Stimulated activated CD4-positive, alpha-beta T cell treated with anti-CD3 and anti-CD28 coated beads, Interleukin-4, amount 100 ng/mL, for 1 hour (primary cell): ENCODE measurements around the gene SP1.
"Not testable (repeated sequence)": the region's sequence is repeated elsewhere in the genome, so short reads cannot be mapped to it uniquely, and the experiment has no call there.

ENCODE experiments used
- DNase-seq: peaks from one replicate; pipeline ENCODE4 v3.0.0-alpha.2; 2020

The SP1 gene

DNA sequence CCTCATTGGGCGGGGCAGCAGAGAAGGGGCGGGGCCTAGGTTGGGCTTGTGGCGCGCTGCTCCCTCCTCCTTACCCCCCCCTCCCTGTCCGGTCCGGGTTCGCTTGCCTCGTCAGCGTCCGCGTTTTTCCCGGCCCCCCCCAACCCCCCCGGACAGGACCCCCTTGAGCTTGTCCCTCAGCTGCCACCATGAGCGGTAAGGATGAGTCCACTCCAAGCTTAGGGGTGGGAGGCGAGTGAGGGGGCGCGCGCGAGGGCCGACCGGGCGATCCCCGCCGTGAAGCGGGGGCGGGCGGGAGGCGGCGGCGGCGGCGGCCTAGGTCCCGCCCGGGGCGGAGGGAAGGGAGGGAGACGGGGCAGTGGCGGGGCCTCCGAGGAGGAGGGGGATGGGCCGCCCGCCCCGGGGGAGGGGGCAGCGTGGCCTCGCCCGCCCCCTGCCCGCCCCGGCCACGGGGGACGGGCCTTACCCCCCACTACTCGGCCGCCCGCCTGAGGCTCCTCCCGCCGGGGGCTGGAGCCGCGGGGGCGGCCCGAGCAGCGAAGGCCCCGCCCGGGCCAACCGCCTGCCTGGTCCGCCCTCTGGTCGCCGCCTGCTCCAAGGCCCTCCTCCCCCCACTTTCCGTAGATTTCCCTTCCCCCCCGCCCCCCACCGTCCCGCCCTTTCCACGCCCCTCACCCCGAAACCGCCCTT lies at the start of gene SP1:
Gene SP1 (plus strand): TSS at position 73 of the 690 bp plus-strand sequence. CDS start 116 bp downstream, at position 189.
- DNase-seq, result peak; percentile 97

DNA sequence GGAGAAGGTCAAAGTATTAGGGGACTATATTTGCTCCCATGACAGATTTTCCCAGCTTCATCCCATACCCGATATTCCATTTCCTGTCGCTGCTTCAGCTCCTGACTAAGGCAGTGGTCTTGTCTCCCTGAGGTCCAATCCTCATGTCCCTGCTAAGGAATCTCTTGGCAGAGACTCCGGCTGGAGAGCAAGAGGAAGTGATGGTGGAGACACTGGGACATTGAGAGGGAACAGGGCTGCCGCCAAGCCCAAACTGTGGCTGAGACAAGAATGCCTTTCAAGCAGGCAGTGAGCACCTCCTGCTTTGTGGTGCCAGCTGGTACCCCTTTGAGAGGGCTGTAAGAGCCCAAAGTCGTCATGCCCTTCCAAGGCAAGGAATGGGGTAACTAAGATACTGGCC lies 49.3 kb upstream of the SP1 start:
- DNase-seq, result no peak

DNA sequence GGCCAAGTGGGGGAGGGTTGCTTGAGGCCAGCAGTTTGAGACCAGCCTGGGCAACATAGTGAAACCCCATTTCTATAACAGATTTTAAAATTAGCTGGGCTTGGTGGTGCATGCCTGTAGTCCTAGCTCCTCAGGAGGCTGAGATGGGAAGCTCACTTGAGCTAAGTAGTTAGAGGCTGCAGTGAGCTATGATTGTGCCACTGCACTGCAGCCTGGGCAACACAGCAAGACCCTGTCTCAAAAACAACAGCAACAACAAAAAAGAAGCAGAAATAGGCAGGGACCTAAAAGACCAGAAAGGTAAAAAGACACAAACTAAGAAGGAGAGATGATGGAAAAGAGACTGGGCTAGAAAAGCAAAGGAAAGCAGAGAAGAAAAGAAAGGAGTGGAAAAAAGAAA lies 47.6 kb upstream of the SP1 start:
- DNase-seq, result not testable (repeated sequence)

DNA sequence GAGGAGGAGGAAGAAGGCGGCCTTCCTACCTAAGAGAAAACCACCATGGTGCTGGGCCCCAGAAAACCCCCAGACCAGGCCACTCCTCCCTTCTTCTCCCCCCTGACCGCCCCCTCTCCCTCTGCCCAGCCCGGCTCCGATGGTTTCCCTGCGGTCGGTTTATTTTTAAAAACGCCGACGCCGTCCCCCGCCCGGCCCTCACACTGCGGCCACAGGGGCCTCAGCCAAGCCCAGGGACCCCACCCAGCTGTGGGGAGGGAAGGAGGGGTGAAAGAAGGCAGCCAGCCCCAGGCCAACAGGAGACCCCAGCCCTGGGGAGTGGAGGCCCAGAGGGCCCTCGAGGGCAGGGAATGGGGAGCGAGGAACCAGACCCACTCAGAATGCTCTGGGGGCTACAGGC lies 47.2 kb upstream of the SP1 start:
- no peak for DNase-seq

DNA sequence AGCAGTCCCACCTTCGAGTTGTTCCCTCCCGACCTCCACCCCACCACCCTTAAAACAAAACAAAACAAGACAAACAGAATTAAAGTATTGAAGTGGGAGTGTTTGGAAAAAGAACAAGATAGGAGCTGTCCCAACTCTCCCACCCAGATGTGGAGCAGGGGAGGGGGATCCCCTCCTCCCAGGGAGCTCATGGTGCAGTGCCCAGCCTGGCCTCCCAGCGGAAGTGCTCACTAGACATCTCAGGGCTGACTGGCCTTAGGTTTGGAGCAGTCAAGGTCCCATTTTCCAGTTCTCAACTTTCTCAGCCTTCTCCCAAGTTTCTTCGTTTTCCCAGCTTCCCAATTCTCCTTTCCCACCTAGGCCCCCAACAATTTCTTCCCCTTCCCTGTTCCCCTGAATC lies 46.7 kb upstream of the SP1 start:
- no peak for DNase-seq

DNA sequence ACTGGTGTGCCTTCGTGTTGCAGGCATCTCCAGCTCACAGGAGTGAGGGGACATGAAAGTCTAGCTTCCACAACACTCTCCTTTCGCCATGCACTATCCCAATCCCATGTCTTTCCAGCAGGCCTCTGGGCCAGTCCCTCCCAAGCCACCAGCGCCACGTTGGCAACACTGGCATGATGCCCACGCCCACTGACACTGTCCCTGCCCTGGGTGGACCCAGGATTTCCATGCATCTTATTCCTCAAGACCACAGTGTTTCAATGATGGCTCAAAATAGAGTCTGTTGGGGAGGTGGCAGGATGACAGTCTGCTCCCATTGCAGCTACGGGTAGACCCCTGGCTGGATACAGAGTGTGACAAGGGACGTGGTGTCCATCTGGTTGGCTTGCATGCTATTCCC lies 46.1 kb upstream of the SP1 start:
- DNase-seq, result no peak

DNA sequence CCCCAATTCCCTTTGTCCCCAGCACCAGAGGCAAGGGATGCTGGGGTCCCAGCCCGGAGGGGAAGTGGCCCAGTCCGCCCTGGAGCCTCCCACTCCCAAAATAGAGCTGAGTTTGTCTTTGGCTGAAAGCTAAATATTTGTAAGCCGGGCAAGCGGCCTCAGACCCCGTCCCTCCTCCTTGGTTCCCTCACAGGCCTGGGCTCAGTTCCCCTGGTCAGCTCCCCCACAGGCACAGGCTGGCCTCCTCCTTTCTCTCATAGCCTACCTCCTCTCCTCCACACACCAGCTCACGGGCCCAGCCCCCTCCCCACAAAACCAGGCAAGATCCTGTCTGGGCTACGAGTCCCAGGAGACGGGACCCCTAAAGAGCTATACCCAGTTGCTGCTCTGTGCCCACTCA lies 45.2 kb upstream of the SP1 start:
- DNase-seq, result no peak

DNA sequence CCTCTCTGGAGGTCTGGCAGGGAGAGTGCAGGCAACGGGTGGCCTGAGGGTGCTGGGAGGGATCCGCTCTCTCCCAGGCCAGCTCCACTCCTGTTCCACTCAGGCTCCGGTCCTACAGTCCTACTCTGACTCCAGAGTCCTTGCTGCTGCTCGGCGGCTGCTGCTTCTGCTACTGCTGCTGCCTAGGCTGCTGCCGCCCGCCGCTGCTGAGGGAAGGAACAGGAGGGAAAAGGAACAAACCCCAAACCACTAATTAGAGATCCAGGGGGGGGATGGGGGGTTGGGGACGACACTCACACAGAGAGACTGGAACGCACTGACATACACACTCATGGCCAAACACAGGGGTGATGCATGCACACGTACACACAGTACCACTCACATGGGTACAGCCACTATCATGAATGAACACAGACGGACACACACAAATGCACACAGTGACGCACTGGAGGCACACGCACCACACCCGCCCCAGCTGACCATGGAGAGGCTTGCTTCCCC lies 43.7 kb upstream of the SP1 start, which contains the start of gene SP7:
Gene SP7 (minus strand): TSS at position 174 of the 501 bp plus-strand sequence. CDS start 708 bp downstream, outside the sequence.
- no peak for DNase-seq

DNA sequence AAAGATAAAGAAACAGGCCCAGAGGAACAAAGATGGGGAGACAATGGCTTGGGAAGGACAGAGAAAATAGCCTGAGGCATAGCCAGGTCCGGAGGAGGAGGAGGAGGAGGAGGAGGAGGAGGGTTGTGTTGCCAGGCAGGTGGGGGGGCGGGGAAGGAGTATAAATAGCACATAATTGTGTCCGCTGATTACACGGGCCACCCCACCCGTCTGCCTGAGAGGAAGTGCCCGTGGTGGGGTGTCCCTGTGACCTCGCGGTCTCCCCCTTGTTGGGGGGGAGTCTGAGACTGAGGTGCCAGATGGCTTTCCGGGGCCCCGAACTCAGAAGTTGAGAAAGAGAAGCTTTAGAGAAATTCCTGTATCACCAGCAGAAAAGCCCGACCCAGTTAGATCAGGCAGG lies 42.0 kb upstream of the SP1 start:
- no peak for DNase-seq

DNA sequence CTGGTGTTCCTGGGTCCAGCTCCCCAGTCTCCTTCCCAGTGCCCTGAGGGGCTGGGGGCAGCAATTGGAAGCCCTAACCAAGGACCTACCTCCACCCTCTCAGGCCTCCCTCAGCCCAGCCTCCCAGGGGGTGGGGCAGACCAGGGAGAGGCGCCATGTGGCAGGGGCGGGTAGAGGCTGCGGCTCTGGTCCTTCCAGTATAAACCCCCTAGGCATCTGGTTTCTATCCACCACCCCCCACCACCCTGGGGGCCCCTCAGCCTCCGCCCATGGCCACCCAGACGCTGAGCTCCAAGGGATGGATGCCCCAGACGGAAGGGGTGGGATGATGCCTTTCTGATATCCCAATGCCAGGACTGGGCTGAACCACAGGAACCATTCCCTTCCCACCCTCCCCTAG lies 41.1 kb upstream of the SP1 start:
- DNase-seq, result no peak

DNA sequence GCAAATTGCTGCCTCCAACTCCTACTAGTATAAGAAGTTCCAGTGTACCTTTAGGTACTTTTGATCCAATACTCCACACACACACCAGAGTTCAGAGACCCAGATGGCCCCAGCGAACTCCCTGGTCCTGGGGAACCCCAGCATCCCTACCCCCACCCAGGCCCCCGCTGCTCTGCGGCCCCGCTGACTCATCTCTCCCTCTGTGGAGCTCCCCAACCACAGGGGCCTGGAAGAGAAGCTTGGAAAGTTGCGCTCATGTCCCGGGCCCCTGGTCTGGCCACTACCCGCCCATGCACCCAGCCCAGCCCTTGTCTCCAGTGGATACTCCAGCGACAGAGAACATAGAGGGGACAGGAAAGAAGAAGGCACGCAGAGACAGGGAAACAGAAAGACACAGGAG lies 39.6 kb upstream of the SP1 start:
- DNase-seq, result no peak

DNA sequence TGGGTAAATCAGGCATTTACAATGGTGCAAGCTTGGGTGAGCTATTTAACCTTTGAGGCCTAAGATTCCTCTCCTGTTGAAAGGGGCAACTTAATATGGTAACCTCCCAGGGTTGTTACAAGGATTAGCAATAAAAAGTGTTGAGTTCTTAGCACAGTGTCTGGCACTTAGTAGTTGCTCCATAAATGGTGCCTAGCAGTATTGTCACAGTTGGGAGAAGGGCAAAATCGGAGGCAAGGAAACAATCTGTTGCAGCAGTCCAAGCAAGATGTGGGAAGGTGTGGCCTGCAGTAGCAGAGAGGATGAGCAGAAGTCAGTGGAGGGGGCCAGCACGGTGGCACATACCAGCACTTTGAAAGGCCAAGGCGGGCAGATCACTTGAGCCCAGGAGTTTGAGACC lies 36.5 kb upstream of the SP1 start:
- DNase-seq, result no peak

DNA sequence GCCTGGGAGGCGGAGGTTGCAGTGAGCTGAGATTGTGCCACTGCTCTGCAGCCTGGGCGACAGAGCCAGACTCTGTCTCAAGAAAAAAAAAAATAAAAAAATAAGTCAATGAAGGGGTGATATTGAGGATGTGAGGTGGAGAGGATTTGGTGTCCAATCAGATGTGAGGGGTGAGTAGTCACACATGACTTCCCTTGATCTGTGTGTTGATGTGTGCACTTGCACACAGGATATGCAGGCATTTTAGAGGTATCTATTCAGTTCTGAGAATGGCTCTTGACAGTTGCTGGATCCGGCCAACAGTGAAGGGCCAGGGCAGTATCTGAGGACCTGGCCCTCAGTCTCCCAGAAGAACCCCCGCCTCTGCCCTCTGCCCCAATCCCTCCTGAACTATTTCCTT lies 36.0 kb upstream of the SP1 start:
- DNase-seq, result no peak

DNA sequence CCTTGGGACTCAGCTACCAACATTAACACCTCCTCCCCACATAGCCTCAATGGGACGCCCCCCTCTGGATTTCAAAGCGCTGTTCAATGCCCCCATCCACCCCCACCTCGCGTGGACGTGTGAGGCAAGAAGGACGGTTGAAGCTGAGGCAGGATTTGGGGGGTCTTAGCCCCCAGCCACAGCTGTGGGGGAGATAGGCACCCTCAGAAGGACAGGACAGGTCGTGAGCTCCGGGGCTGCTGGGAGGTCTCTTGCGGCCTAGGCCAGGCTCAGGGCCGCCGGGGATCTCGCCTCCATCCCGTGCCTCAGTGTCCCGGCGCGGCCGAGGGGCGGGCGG lies 35.5 kb upstream of the SP1 start:
- no peak for DNase-seq

DNA sequence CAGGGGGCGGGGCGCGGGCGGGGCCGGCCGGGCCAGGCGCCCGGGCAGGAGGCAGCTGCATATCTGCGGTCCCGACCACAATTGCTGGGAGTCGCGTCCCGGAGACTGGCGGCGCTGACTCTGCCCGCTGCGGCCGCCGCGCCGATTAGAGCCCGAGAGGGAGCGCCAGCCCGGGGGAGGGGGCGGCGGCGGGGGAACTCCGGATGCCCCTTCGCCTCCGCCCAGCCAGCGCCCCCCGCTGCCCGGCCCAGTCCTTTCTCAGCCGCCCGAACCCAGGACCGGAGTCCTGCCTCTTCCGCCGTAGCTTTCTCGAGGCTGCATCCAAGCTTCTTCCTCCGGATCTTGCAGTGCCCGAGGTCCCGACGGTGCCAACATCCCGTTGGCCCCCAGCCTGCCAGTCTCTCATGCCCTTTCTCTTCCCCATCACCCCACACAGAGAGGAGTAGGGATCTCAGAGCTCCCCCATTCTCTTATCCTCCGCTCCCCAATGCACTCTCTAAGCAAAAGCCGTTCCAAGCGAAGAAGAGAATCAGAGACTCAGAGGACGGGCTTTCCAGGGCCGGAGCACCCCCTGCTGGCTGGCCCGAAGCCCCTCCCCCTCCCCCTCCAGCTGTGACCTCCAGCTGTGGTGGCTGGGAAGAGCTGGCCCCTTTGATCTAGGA lies 35.0 kb upstream of the SP1 start:
- DNase-seq, result peak; percentile 74

DNA sequence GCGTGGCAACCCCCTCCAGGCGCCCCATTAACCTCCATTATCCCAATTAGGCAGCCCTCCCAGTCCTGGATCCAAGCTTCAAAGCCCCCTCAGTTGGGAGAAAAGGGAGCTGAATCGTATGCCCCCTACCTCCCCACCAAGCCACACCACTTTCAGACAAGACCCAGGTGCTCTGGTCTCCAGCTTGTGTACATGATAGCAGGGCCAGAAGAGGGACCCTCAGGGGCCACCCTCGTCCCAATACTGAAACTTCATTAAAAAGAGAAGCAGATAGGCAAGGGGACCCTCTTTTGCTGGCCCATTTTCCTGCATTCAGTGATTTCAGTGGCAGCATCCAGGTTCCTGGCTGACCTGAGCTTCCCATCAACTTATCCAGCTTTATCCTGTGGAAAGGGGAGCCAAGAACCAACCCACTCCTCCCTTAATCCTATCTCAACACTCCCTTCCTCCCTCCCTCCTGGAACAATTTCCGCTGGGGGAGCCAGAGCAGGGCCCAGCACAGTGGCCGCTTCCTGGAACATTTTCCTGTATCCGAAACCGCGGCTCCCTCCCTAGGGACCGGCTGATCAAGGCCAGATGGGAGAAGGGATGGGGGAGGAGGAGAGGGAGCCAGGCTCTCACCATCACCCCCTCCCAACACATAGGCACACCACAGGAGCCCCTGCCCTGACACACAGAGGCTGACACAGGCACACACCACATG lies 34.3 kb upstream of the SP1 start:
- no peak for DNase-seq

DNA sequence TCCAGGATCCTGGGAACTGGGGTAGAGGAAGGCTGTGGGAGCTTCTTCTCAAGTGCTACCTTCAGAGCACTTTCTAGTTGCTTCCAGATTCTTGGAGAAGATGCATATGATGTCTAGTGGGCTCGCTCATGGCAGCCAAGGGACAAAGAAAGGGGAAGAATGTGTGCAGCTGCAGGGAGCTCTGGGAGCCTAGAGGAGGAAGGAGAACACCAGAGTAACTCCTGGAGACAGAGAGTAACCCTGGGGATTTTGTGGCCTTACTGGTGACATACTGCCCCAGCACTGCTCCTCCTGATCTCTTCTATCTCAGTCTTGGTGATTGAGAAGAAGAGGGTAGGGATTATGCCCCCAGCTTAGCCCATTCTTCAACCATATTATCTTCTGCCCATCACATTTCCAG lies 33.5 kb upstream of the SP1 start:
- no peak for DNase-seq

DNA sequence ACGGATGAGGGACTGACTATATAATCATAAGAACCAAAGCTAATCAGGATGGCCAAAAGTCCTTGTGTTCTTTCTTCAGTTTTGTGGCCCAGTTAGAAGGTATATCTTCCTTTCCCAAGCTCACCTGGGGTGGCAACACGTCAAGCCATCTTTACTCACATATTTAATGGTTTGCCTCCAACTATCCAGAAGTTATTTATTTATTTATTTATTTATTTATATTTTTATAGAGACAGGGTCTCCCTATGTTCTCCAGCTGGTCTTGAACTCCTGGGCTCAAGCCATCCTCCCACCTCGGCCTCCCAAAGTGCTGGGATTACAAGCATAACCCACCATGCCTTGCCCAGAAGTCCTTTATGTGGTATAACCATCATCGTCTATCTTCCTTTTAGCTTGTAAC lies 32.1 kb upstream of the SP1 start:
- DNase-seq, result no peak

DNA sequence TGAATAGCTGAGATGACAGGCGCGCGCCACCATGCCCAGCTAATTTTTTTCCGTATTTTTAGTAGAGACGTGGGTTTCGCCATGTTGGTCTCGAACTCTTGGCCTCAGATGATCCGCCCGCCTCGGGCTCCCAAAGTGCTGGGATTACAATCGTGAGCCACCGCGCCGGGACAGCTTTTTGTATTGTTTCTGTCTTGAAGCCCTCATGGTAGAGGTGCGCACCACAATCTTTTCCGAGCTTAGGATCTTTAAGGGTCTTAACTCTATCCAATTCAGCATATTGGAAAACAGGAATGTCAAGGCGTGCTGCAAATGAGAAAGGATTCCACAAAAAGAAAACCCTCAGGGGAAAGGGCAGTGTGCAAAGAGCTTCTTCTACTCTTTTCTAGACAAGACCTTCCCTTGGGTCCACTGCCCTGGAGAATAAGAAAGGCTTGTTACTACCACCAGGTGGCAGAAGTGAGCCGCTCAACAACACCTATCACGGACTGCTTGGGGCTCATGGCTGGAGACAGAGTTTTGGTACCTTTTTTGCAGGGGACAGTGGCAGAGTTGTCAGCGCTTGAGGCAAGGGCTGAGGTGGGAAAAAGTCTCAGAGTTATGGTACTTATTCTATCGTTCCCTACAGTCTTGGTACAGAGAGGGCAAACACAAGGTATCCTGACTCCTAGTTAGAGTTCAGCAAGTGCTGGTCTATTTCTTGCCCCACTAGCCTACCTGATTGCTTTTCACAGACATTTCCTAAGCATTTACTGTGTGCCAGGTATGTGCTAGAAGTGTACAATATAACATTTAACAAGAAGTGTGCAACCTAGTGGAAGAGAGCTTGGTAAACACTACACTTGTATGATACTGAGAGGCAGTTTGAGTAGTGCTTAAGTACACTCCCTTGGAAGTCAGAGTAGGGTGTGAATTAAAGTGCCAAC lies 27.4 kb upstream of the SP1 start:
- peak; percentile 74 for DNase-seq

DNA sequence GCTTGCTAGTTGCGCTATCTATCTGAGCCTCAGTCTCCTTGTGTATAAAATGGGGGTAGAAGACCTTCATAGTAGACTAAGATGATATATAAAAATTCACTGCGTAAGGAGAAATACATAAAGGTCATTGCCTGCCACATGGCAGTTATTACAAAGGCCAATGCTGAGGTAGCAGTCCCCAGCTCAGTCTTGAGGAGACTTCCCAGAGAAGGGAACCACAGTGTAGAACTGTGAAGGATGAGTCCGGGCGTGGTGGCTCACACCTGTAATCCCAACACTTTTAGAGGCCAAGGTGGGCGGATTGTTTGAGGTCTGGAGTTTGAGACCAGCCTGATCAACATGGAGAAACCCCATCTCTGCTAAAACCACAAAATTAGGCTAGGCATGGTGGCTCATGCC lies 26.7 kb upstream of the SP1 start:
- DNase-seq, result no peak

DNA sequence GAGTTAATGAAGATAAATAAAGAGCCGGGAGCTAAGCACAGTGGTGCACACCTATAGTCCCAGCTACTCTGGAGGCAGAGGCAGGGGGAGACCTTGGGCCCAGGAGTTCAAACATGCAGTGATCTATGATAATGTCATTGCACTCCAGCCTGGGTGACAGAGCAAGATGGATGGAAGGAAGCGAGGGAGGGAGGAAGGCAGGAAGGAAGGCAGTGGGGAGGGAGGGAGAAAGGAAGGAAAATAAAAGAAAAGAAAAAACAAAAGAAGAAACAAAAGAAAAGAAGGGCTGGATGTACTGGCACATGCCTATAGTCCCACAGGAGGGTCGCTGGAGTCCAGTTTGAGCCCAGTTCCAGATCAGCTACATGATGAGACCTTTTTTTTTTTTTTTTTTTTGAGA lies 24.9 kb upstream of the SP1 start:
- no peak for DNase-seq

DNA sequence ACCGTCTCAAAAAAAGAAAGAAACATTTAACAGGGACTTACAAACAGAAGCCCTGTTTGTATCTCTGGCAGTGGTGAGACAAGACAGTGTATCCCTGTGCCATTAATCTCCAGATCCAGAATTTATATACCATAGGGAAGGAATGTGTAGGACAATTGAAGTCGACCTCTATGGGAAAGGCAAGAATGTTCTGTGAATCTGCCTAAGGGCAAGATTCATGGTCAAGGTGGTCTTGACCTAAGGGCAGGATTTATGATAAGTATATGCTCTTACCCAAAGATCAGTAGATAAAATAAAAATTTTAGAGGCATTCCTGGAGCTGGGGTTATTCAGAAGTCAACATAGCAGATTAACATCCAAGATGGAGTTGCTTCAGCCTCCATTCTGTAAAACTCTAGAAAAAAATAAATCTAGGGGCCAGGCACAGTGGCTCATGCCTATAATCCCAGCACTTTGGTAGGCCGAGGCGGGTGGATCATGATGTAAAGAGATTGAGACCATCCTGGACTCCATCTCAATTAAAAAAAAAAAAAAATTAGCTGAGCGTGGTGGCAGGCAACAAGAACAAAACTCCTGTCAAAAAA lies 21.0 kb upstream of the SP1 start:
- DNase-seq, result no peak

DNA sequence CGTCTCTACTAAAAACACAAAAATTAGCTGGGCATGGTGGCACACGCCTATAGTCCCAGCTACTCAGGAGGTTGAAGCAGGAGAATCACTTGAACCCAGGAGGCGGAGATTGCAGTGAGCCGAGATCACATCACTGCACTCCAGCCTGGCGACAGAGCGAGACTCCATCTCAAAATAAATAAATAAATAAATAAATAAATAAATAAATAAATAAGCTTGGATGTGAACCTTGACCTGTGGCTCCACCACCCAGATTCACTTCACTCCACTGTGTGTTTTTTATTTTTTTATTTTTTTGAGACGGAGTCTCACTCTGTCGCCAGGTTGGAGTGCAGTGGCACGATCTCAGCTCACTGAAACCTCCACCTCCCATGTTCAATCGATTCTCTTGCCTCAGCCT lies 18.3 kb upstream of the SP1 start:
- not testable (repeated sequence) for DNase-seq
